ENCODE data around the gene ARID5A. TPM values are rescaled to one million over a fixed set of nuclear protein-coding genes. Genes with fewer than 3 reads are reported as not detected.

Gene ARID5A
- total RNA-seq, 2 experiments from 2014 or later: 57.9 to 70.5 TPM

DNA sequence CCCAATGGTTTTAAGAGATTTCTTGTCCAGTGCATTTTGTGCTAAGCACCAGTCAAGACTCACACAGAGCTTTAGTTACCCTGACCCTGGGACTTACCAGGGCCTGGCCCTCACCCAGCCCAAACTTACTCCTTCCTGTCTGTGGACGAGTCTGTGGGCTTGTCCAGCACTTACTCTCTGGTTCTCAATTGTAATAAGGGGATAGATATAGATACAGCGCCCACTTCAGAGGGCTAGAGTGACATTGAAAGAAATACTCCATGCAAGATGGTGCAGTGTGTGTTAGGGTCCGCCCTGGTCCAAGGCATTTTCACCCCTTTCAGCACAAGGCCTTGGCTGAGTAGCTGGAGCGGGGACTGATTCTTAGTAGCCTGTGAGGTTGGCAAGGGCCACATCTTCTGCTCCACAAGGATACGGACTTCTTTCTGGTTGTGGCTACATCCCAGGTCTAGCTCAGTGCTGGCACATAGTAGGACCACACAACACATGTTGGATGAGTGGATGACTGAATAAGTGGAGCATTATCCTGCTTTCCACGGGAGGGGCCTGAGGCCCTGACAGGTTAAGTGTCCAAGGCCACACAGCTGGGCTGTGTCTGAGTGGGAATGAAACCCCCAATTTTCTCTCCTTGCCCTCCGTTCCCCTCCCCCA, 3.8 kb upstream of the ARID5A start:
- ATAC-seq (no peak), DNase-seq (no peak)
- Mint-ChIP-seq H3K4me3 (no peak overlapping the region), H3K36me3 (no peaks in the 10 kb centered on the region), H3K4me1 (peaks cover 78% of the 10 kb centered on the region), H3K27me3 (no peaks in the 10 kb centered on the region), H3K9me3 (ENCODE audit: low read depth) (no peaks in the 10 kb centered on the region), H3K27ac (peak overlapping the region; percentile 75)
- CTCF ChIA-PET: interaction anchor here (0.8 to 2.4 kb wide), 6 partner anchors 15 to 217 kb away, joined by 3 to 11 read pairs (median 4); no protein-coding TSS in a partner anchor

DNA sequence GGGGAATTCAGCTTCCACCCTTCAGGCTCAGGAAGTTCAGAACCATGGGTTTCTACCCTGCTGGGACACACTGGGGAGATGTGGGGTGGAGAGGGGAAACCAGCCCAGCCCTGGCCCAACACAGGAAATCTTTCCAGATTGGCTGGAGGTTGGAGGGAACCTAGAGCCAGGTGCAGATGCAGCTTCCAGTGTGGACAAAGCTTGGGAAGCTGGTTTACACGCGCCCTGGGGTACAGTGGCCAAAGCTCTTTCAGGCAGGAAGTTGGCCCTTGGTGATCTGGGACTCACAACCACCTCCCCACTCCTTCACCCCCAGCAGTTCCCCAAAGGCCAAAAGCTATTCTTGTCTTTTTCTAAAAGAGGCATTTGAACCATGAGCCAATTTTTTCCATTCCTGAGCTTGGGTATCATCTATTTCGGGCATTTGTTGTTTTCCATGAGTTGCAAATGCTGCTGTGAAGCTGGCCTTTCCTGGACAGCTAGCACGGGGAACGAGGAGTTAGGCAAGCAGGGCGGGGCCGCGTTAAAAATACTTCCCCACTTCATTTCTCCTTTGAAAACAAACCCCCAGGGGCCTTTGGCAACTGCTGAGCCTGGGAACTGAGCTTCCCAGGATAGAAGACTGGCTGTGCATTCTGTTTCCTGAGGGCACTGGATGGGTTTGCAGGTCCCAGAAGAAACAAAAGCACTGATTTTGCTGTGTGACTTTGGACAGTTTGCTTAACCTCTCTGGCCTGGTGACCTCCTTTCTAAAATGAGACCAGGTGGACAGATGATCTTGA, 3.1 kb upstream of the ARID5A start:
- no peak for ATAC-seq
- peaks cover 1% of the 10 kb centered on the region for H3K36me3 Mint-ChIP-seq
- no peaks in the 10 kb centered on the region for H3K9me3 Mint-ChIP-seq (ENCODE audit: low read depth)
- H3K27me3 Mint-ChIP-seq: no peaks in the 10 kb centered on the region
- peaks cover 74% of the 10 kb centered on the region for H3K4me1 Mint-ChIP-seq
- DNase-seq: no peak
- H3K27ac Mint-ChIP-seq: no peak overlapping the region
- no peak overlapping the region for H3K4me3 Mint-ChIP-seq
- CTCF ChIA-PET: interaction anchor here (0.8 to 2.4 kb wide), 9 partner anchors 8 to 217 kb away, joined by 3 to 11 read pairs (median 3); no protein-coding TSS in a partner anchor

DNA sequence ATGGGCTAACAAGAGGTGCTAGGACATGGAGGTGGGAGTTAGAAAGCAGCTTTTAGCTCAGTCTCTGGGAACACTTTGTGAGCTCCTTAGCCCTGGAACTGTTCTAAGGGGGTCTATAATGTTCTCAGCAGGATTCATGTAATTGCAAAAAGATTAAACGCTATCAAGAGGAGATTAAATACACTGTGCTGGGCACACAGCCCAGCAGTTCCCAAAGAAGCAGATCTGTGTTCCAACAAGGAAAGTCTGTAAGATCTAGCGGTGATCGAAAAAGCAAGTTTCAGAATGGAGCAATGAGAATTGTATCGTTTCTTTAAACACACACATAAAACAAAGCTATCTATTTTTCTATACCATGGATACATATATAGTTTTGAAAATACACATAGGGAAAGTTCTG, 2.4 kb upstream of the ARID5A start:
- Mint-ChIP-seq H3K27ac (no peak overlapping the region), H3K4me1 (peaks cover 74% of the 10 kb centered on the region), H3K4me3 (no peak overlapping the region), H3K9me3 (ENCODE audit: low read depth) (no peaks in the 10 kb centered on the region), H3K36me3 (peaks cover 6% of the 10 kb centered on the region), H3K27me3 (no peaks in the 10 kb centered on the region)
- DNase-seq: no peak
- ATAC-seq: no peak
- CTCF ChIA-PET: interaction anchor here (1.0 to 2.4 kb wide), 6 partner anchors 9 to 27 kb away, joined by 3 to 11 read pairs (median 3); no protein-coding TSS in a partner anchor

DNA sequence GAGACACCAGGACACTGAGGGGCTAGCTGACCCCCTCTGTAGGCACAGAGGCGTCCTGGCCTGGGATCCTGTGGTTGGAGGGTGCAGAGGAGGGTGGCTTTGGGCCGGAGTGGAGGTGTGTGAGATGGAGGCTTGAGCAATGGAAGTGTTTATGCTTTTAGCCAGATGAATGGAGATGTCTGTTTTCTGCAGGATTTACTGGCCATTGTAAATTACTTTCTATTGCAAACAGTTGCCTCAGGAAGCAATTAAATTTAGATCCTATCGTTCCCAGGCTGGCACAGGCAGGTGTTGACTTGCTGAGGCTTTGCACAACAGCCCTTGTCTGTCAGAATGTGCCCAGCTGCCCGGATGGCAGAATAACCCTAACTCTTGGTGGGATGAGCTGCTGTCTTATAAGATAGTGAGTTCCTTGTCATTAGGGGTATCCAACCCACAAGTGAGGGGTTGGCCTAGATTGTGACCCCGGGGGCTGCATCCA, 1.8 kb upstream of the ARID5A start:
- CTCF ChIA-PET: interaction anchor here (1.0 to 2.4 kb wide), 4 partner anchors 9 to 22 kb away, joined by 3 to 11 read pairs (median 4); no protein-coding TSS in a partner anchor
- no peak overlapping the region for H3K27ac Mint-ChIP-seq

DNA sequence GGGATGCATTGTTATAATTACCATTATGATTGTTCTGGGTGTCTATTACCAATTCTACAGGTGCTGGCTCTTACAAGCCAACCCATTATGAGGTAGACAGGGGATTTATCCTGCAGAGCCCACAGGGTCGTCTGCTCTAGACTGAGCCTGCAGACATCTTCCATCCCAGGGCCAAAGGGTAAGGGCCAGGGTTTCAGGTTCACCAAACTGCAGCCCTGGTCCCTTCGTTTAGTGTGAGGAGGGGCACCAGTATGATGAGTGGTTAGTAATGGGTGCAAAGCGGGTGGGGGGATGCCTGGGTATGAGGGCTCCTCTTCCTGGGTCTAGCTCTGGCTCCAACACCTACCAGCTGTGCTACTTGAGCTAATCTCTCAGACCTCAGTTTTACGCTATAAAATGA, 1.2 kb upstream of the ARID5A start:
- CTCF ChIA-PET: interaction anchor here (0.6 to 1.1 kb wide), 4 partner anchors 9 to 13 kb away, joined by 3 to 6 read pairs (median 4); no protein-coding TSS in a partner anchor
- ATAC-seq (no peak), DNase-seq (no peak)
- Mint-ChIP-seq H3K9me3 (ENCODE audit: low read depth) (no peaks in the 10 kb centered on the region), H3K27me3 (no peaks in the 10 kb centered on the region), H3K27ac (no peak overlapping the region), H3K4me3 (no peak overlapping the region), H3K36me3 (peaks cover 17% of the 10 kb centered on the region), H3K4me1 (peaks cover 74% of the 10 kb centered on the region)

More for the DNA sequence above, 1.8 kb upstream of the ARID5A start:
- DNase-seq (no peak), ATAC-seq (no peak)
- Mint-ChIP-seq H3K27me3 (no peaks in the 10 kb centered on the region), H3K4me3 (no peak overlapping the region), H3K4me1 (peaks cover 74% of the 10 kb centered on the region), H3K36me3 (peaks cover 11% of the 10 kb centered on the region), H3K9me3 (ENCODE audit: low read depth) (no peaks in the 10 kb centered on the region)

DNA sequence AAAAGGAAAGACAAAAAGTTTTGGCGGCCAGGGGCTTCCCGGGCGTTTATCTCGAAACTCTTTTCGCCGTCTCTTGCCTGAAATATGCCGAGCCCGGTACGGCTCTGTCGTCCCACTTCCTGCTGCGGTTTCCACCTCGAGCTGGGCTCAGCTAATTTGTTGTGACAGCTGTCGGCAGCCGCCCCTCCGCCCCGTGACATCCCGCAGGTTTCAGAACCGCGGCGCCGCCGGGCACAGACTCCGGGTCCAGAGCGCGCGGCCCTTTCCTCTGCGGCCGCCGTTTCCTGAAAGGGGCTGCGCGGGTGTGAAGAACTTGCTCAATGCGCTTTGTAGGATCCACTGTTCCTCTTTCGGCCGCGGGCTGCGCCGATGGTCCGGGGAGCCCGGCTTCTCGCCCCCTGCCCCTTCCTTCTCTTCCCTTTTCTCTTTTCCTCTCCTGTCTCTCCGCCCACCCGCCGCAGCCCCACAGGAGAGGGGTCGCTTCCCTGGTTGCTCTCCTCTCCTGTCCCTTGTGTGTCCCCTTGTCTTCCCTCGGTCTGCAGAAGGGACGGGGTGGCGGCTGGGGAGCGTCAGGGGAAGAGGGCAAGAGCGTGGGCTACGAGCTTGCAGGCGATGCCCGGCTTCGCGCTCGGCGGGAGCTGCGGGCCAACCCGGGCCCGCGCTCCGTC, 648 bp downstream of the ARID5A start:
- peaks cover 67% of the 10 kb centered on the region for H3K4me1 Mint-ChIP-seq
- H3K27me3 Mint-ChIP-seq: no peaks in the 10 kb centered on the region
- H3K36me3 Mint-ChIP-seq: peaks cover 22% of the 10 kb centered on the region
- peak; percentile 56 for ATAC-seq
- peak overlapping the region; percentile 94 for H3K27ac Mint-ChIP-seq
- DNase-seq: peak; percentile 97
- no peaks in the 10 kb centered on the region for H3K9me3 Mint-ChIP-seq (ENCODE audit: low read depth)
- H3K4me3 Mint-ChIP-seq: peak overlapping the region; percentile 90
- CTCF ChIA-PET: interaction anchor here (0.5 to 6.2 kb wide), 14 partner anchors 10 to 545 kb away, joined by 3 to 70 read pairs (median 5); partner anchors contain the start of genes ANKRD39 and NEURL3

DNA sequence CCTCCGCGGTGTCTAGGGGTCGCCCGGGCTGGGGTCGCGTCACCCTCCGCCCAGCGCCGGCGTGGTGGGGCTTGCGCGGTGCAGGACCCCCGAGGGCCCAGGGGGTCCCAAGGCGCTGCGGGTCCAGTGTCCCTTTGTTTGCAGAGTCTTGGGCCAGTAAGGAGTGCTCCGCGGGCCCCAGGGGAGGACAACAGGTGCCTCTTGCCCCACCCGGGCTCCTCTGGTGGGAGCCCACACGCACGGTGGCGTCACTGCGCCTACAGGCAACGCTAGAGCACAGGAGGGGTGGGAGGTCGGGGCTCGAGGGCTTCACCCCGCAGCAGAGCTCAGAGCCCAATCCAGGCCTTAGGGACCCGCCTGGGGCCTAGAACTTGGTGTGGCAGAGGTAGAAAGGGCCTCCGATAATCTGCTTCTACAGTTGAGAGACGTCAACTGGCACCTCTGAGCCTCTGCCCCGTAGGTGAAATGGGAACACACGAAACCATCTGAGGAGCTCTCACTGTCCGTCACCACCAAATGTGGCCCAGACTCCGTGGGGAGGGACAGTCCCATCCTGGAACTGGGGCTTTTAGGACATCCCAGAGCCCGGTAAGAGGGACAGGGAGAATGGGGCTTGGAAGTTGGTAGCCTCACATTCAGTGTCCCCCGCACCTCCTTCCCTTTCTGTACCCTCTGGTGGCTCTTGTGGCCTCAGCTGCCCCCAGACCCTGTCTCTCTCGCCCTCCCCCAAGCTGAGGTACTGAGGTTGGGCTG, 1.4 kb downstream of the ARID5A start:
- Mint-ChIP-seq H3K27me3 (no peaks in the 10 kb centered on the region), H3K4me1 (peaks cover 65% of the 10 kb centered on the region), H3K9me3 (ENCODE audit: low read depth) (no peaks in the 10 kb centered on the region), H3K36me3 (peaks cover 26% of the 10 kb centered on the region), H3K4me3 (peak overlapping the region; percentile 90), H3K27ac (peak overlapping the region; percentile 94)
- ATAC-seq: peak; percentile 9
- DNase-seq: peak; percentile 68
- CTCF ChIA-PET: interaction anchor here (0.5 to 6.2 kb wide), 17 partner anchors 9 to 545 kb away, joined by 3 to 70 read pairs (median 4); partner anchors contain the start of genes ANKRD39 and NEURL3

DNA sequence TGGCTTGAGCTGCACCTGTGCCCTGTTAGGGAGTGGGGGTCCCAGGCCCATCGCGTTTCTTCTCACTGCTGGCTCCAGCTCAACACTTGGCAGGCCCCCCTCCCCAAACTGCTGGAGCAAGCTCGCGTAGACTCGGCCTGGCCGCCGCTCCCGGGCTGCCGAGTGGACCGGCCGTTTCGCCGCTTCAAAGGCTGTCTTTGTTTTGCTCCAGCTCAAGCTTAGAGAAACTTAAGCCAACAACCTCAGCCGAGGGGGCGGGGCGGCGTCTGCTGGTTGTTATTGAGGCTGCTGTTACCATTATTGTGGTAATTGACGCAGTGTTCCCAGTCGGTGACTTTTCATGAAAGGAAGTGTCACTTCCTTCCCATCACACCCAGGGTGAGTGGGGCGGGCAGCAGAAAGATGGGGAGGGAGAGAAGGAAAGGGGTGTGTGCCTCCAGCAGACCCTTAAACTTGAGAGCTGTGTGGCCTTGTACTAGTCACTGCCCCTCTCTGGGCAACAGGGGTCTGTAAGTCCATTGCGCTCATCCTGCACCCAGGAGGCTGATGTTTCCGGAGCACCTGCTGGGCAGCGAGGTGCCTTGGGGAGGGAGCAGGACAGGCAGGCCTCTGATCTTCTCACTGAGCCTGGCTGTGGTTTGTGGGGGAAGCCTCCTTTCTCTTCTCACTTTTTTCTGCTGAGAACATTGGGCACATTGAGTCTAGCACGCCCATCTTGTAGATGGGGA, 2.1 kb downstream of the ARID5A start:
- Mint-ChIP-seq H3K27me3 (no peaks in the 10 kb centered on the region), H3K36me3 (peaks cover 33% of the 10 kb centered on the region), H3K4me1 (peaks cover 65% of the 10 kb centered on the region), H3K9me3 (ENCODE audit: low read depth) (no peaks in the 10 kb centered on the region), H3K4me3 (peak overlapping the region; percentile 90), H3K27ac (peak overlapping the region; percentile 94)
- CTCF ChIA-PET: interaction anchor here (0.8 to 6.2 kb wide), 15 partner anchors 8 to 546 kb away, joined by 3 to 70 read pairs (median 4); partner anchors contain the start of gene ANKRD39
- DNase-seq: peak; percentile 92
- peak; percentile 20 for ATAC-seq

DNA sequence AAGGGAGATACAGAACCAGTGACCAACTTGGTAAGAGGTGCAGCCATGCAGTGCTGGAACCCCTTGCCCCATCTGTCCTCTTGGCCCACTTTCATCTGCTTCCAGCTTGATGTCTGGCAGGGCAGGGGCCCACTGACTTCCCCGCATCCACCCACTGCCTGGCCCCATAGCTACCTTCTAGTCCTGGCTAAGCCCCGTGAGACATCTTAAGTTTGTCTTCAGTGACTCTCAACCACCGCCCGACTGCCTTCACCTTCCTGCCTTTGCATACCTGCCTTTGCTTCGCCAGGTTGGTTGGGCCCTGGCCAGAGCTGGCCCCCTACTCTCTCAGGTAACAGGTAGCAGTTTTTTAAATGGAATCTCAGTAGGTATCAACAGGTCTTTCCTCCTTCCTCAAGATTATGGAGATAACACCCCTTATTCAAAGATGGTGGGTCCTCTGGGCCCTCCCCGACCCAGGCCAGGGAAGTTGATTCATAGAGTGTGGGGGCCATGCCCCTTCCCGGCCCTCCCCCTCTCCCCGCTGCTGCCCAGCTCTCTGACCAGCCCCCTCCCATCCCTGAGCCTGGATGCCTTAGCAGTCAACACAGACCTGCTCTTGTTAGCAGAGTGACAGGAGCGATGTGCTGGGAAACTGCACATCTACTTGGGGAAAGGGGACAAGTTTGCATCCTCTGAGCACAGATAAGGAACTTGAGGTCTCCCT, 2.8 kb downstream of the ARID5A start:
- H3K9me3 Mint-ChIP-seq (ENCODE audit: low read depth): no peaks in the 10 kb centered on the region
- peaks cover 38% of the 10 kb centered on the region for H3K36me3 Mint-ChIP-seq
- ATAC-seq: peak; percentile 1
- no peaks in the 10 kb centered on the region for H3K27me3 Mint-ChIP-seq
- CTCF ChIA-PET: interaction anchor here (0.9 to 6.2 kb wide), 9 partner anchors 9 to 318 kb away, joined by 3 to 70 read pairs (median 10); partner anchors contain the start of gene ANKRD39
- peaks cover 69% of the 10 kb centered on the region for H3K4me1 Mint-ChIP-seq
- no peak for DNase-seq
- peak overlapping the region; percentile 94 for H3K27ac Mint-ChIP-seq
- peak overlapping the region; percentile 90 for H3K4me3 Mint-ChIP-seq

DNA sequence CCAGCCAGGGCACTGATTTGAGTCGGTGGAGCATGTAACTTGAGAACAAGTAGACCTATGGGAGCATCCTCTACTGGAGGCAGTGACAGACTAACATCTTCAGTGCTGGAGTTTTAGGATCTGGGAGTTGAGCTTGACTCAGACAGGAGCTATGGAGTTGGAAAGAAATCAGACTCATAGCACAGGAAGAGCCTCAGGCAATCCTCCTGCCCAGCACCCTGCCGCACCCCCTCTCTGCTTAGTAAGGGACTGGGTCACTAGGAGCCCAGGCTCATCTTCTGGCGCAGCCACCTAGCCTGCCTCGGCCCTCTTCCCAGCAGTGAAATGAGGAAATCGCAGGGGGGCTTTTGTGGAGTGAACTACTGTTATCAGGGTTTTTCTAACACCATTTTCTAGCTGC, 3.6 kb downstream of the ARID5A start:
- no peaks in the 10 kb centered on the region for H3K9me3 Mint-ChIP-seq (ENCODE audit: low read depth)
- peaks cover 71% of the 10 kb centered on the region for H3K4me1 Mint-ChIP-seq
- ATAC-seq (no peak), DNase-seq (no peak)
- H3K36me3 Mint-ChIP-seq: peaks cover 44% of the 10 kb centered on the region
- H3K27me3 Mint-ChIP-seq: no peaks in the 10 kb centered on the region
- CTCF ChIA-PET: interaction anchor here (1.0 to 6.2 kb wide), 8 partner anchors 8 to 261 kb away, joined by 3 to 70 read pairs (median 7); no protein-coding TSS in a partner anchor
- no peak overlapping the region for H3K27ac Mint-ChIP-seq
- H3K4me3 Mint-ChIP-seq: peak overlapping the region; percentile 90

DNA sequence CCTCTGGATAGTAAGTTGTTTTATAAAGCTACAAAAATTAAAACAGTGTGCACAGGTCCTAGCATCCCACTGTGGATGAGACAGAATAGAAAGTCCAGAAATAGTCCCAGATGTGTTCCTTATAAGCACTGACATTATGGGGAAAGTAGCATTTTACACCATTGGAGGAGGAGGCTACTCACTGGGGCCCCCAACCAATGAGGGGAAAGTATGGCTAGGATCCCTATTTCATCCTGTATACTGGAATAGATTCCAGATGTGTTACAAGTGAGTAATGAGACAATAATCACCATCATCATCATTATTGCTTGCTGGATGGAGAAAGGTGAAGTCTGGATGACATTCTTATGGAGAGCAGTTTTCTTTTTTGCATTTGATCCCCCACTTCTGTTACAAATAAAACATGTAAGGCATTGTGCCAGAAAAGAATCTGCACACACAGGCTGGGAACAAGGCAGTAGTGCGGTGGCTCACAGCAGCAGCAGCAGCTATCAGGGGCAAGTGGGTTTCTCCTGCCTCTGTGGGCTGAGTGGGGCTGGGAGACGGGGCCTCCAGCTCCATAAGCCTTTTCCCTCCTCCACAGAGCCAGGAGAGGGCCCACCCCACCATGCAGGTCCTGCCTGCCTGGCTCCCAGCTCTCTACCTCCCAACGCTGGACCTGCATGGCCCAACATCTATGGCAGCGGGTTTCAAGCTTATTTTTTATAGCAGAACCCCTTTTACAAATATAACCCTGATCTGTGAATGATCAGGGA, 5.0 kb downstream of the ARID5A start:
- peaks cover 73% of the 10 kb centered on the region for H3K4me1 Mint-ChIP-seq
- H3K9me3 Mint-ChIP-seq (ENCODE audit: low read depth): no peaks in the 10 kb centered on the region
- no peak overlapping the region for H3K27ac Mint-ChIP-seq
- no peaks in the 10 kb centered on the region for H3K27me3 Mint-ChIP-seq
- ATAC-seq: no peak
- DNase-seq: no peak
- no peak overlapping the region for H3K4me3 Mint-ChIP-seq
- peaks cover 55% of the 10 kb centered on the region for H3K36me3 Mint-ChIP-seq
- CTCF ChIA-PET: interaction anchor here (0.5 to 6.2 kb wide), 5 partner anchors 10 to 259 kb away, joined by 3 to 70 read pairs (median 29); no protein-coding TSS in a partner anchor
